ENCODE results near the gene ZNF665.
"Not testable (repeated sequence)": the region's sequence is repeated elsewhere in the genome, so short reads cannot be mapped to it uniquely, and the experiment has no call there.

The ZNF665 gene

GRCh38 chr19:53192771-53193534, at the start of gene ZNF665:
TSS of gene ZNF665 (minus strand) at chr19:53193358. CDS start at chr19:53182898, 10,460 bp downstream.
- DNase-seq (ENCODE audit: low spot score) = peak; percentile 25

GRCh38 chr19:53237114-53237777, 44.1 kb upstream of the ZNF665 start:
- no peak for DNase-seq (ENCODE audit: low spot score)

- no peak for DNase-seq (ENCODE audit: low spot score)
These were observed 31.4 kb upstream of the ZNF665 start for GRCh38 chr19:53224606-53225005.

GRCh38 chr19:53222716-53223115, 29.6 kb upstream of the ZNF665 start:
- not testable (repeated sequence) for DNase-seq (ENCODE audit: low spot score)

- DNase-seq (ENCODE audit: low spot score) = no peak
These were observed 19.7 kb upstream of the ZNF665 start for GRCh38 chr19:53212703-53213320.

- not testable (repeated sequence) for DNase-seq (ENCODE audit: low spot score)
These were observed 18.4 kb upstream of the ZNF665 start for GRCh38 chr19:53211554-53211953.

- DNase-seq (ENCODE audit: low spot score) = peak; percentile 56
These were observed 3.7 kb upstream of the ZNF665 start for GRCh38 chr19:53196777-53197396.

- peak; percentile 19 for DNase-seq (ENCODE audit: low spot score)
These were observed 2.2 kb upstream of the ZNF665 start for GRCh38 chr19:53195265-53195903.

- DNase-seq (ENCODE audit: low spot score) = no peak
These were observed 521 bp upstream of the ZNF665 start for GRCh38 chr19:53193535-53194222.

- DNase-seq (ENCODE audit: low spot score) = no peak
These were observed 2.9 kb downstream of the ZNF665 start for GRCh38 chr19:53190253-53190652.

- not testable (repeated sequence) for DNase-seq (ENCODE audit: low spot score)
These were observed 3.4 kb downstream of the ZNF665 start for GRCh38 chr19:53189691-53190198.

GRCh38 chr19:53185155-53185882, 7.8 kb downstream of the ZNF665 start:
- not testable (repeated sequence) for DNase-seq (ENCODE audit: low spot score)

- DNase-seq (ENCODE audit: low spot score) = no peak
These were observed 9.9 kb downstream of the ZNF665 start for GRCh38 chr19:53183146-53183764.

GRCh38 chr19:53182202-53182601, 11.0 kb downstream of the ZNF665 start:
- DNase-seq (ENCODE audit: low spot score) = no peak

- no peak for DNase-seq (ENCODE audit: low spot score)
These were observed 15.2 kb downstream of the ZNF665 start for GRCh38 chr19:53177986-53178385.

- no peak for DNase-seq (ENCODE audit: low spot score)
These were observed 20.3 kb downstream of the ZNF665 start for GRCh38 chr19:53172889-53173288.

- no peak for DNase-seq (ENCODE audit: low spot score)
These were observed 27.5 kb downstream of the ZNF665 start for GRCh38 chr19:53165691-53166091.

GRCh38 chr19:53161123-53161522, 32.0 kb downstream of the ZNF665 start:
- DNase-seq (ENCODE audit: low spot score) = no peak

- DNase-seq (ENCODE audit: low spot score) = no peak
These were observed 32.8 kb downstream of the ZNF665 start for GRCh38 chr19:53160350-53160749.

- DNase-seq (ENCODE audit: low spot score) = no peak
These were observed 35.0 kb downstream of the ZNF665 start for GRCh38 chr19:53158119-53158656.
